SK-N-SH treated with all-trans-retinoic acid at 6 μM for 48 hours (cell line): Measurements from ENCODE around the gene HS6ST3.

Experiments
- CREB5 ChIP-seq: fragments of 250-450 bp; sonication (Bioruptor Pico); IDR thresholded peaks from 2 replicates; pipeline ENCODE4 v1.5.1; 2020; ENCODE audit warnings: low read depth, mild to moderate bottlenecking, moderate library complexity
- PATZ1 ChIP-seq: fragments of 250-450 bp; sonication (Bioruptor Pico); IDR thresholded peaks from 2 replicates; pipeline ENCODE4 v1.8.0; 2020; ENCODE audit warnings: mild to moderate bottlenecking, moderate library complexity, borderline replicate concordance
- RARB ChIP-seq: fragments of 250-450 bp; sonication (Bioruptor Pico); IDR thresholded peaks from 2 replicates; pipeline ENCODE4 v1.8.0; 2021; ENCODE audit warnings: mild to moderate bottlenecking, moderate library complexity
- ZFP3 ChIP-seq: fragments of 250-450 bp; sonication (Bioruptor Pico); IDR thresholded peaks from 2 replicates; pipeline ENCODE4 v1.5.0; 2020; ENCODE audit warnings: mild to moderate bottlenecking, moderate library complexity

GRCh38 chr13:96428911-96429310 is 339.0 kb downstream of the HS6ST3 start:
- TF ChIP-seq ZFP3 (CRISPR knock-in tag) (no peak), CREB5 (no peak), RARB (CRISPR knock-in tag) (no peak), PATZ1 (CRISPR knock-in tag) (no peak)
